ENCODE measurements around the gene CHTOP.

- no peak for TF ChIP-seq CTCF (conservative IDR thresholded peaks at IDR 0.05; ENCODE audit: low read length)
- TF ChIP-seq EZH2phosphoT487 (IDR thresholded peaks at IDR 0.05; ENCODE audit: borderline replicate concordance, low read depth, low read length), result no peak
These were observed 45.7 kb downstream of the CHTOP start for GRCh38 chr1:153679337-153680119.

Measured in OCI-LY7 (cell line).